Calu3 (cell line): ENCODE results near the gene BCKDHA. TPM values are rescaled to one million over a fixed set of nuclear protein-coding genes. Genes with fewer than 3 reads are reported as not detected.

Experiments used
- BruUV-seq: library from RNA; stranded (reverse); fragments of 400-500 nt; replicated peaks from 2 replicates; lab custom pipeline; 2021; lab: Mats Ljungman, UMichigan
- CTCF ChIA-PET: fragments of 300-600 bp; sonication (Branson Sonifier 250); formaldehyde crosslinking; loops from one replicate; lab custom pipeline; 2022; ENCODE audit warnings: antibody characterized with exemption; lab: Charles Lee
- DNase-seq: peaks from one replicate; pipeline ENCODE4 v3.0.0; 2022
- H3K27ac Mint-ChIP-seq: one replicate; pipeline ENCODE4 v1.8.0; 2022; ENCODE audit warnings: mixed read lengths; ENCODE audit not compliant: unreplicated experiment
- H3K27me3 Mint-ChIP-seq: one replicate; pipeline ENCODE4 v1.8.0; 2022; ENCODE audit warnings: mixed read lengths; ENCODE audit not compliant: unreplicated experiment
- H3K36me3 Mint-ChIP-seq: one replicate; pipeline ENCODE4 v1.8.0; 2022; ENCODE audit warnings: mild to moderate bottlenecking, moderate library complexity, mixed read lengths; ENCODE audit not compliant: insufficient read depth, unreplicated experiment
- H3K4me1 Mint-ChIP-seq: one replicate; pipeline ENCODE4 v1.8.0; 2022; ENCODE audit warnings: mild to moderate bottlenecking, low read depth, mixed read lengths; ENCODE audit not compliant: unreplicated experiment
- H3K4me3 Mint-ChIP-seq: one replicate; pipeline ENCODE4 v1.8.0; 2022; ENCODE audit warnings: mild to moderate bottlenecking, low read depth, moderate library complexity, mixed read lengths; ENCODE audit not compliant: unreplicated experiment
- H3K9me3 Mint-ChIP-seq: one replicate; pipeline ENCODE4 v1.8.0; 2022; ENCODE audit warnings: low read depth, mixed read lengths; ENCODE audit not compliant: unreplicated experiment
- CTCF ChIP-seq: fragments of 200-600 bp; IDR thresholded peaks from one replicate; pipeline ENCODE4 v1.8.0; 2022; ENCODE audit warnings: antibody characterized with exemption; ENCODE audit not compliant: unreplicated experiment
- intact Hi-C: fragments of 100-400 bp; cut with micrococcal nuclease; formaldehyde crosslinking; loops from one replicate; pipeline ENCODE4 v1.10.0; 2022; ENCODE audit not compliant: unreplicated experiment
- total RNA-seq: library from RNA; stranded (reverse); gene quantifications from 2 replicates; pipeline ENCODE4 v1.2.3, GENCODE V29; 2022

The BCKDHA gene
- total RNA-seq, 1 experiment from 2014 or later, result 19.8 TPM

GRCh38 chr19:41410336-41411054 lies 12.9 kb downstream of the BCKDHA start:
- no peaks in the 10 kb centered on the region for H3K9me3 Mint-ChIP-seq
- no peak overlapping the region for H3K4me3 Mint-ChIP-seq
- H3K27me3 Mint-ChIP-seq, result no peaks in the 10 kb centered on the region
- DNase-seq, result no peak
- CTCF ChIA-PET, result interaction anchor here (1.3 to 2.1 kb wide), 4 partner anchors 29 to 58 kb away, joined by 3 to 7 read pairs (median 5); partner anchors contain the start of genes B9D2, DMAC2, ERICH4 and TGFB1
- no TSS peak for BruUV-seq
- H3K36me3 Mint-ChIP-seq, result no peaks in the 10 kb centered on the region
- intact Hi-C loops, result no loop called here
- H3K27ac Mint-ChIP-seq, result peak overlapping the region; percentile 14
- H3K4me1 Mint-ChIP-seq, result peaks cover 19% of the 10 kb centered on the region
- TF ChIP-seq CTCF, result no peak

- CTCF ChIA-PET, result no interaction called here
- Mint-ChIP-seq H3K27me3 (no peaks in the 10 kb centered on the region), H3K9me3 (no peaks in the 10 kb centered on the region), H3K27ac (no peak overlapping the region), H3K4me3 (no peak overlapping the region), H3K36me3 (no peaks in the 10 kb centered on the region), H3K4me1 (peaks cover 19% of the 10 kb centered on the region)
- intact Hi-C loops, result no loop called here
- BruUV-seq, result no TSS peak
- no peak for DNase-seq
- no peak for TF ChIP-seq CTCF
These were observed 13.7 kb downstream of the BCKDHA start for GRCh38 chr19:41411100-41411967.

- Mint-ChIP-seq H3K36me3 (no peaks in the 10 kb centered on the region), H3K9me3 (no peaks in the 10 kb centered on the region), H3K27ac (no peak overlapping the region), H3K4me3 (no peak overlapping the region), H3K27me3 (no peaks in the 10 kb centered on the region), H3K4me1 (peaks cover 19% of the 10 kb centered on the region)
- CTCF ChIA-PET, result no interaction called here
- intact Hi-C loops, result no loop called here
- no peak for DNase-seq
- TF ChIP-seq CTCF, result no peak
- no TSS peak for BruUV-seq
These were observed 14.3 kb downstream of the BCKDHA start for GRCh38 chr19:41411968-41412265.

- intact Hi-C loops, result no loop called here
- Mint-ChIP-seq H3K36me3 (peaks cover 2% of the 10 kb centered on the region), H3K27ac (no peak overlapping the region), H3K9me3 (no peaks in the 10 kb centered on the region), H3K27me3 (no peaks in the 10 kb centered on the region), H3K4me3 (no peak overlapping the region), H3K4me1 (peaks cover 19% of the 10 kb centered on the region)
- no TSS peak for BruUV-seq
- no peak for DNase-seq
- CTCF ChIA-PET, result no interaction called here
- TF ChIP-seq CTCF, result no peak
These were observed 15.3 kb downstream of the BCKDHA start for GRCh38 chr19:41412953-41413352.
